Stomach (tissue), 9 donors: ENCODE data around the gene LRRC27. TPM values are rescaled to one million over a fixed set of nuclear protein-coding genes. Genes with fewer than 3 reads are reported as not detected.

Experiments
- DNase-seq, 2 donors: peaks; one replicate each; pipeline versions ENCODE4 v3.0.0 to v3.0.0-alpha.2; 2013 to 2019
- H3K27ac ChIP-seq, 5 donors: fragments of 200-600 bp in 4 of 5; sonication (generic) in 4 of 5; one replicate each; pipeline ENCODE4 v1.5.1; 2013 to 2019; ENCODE audit warnings: mild to moderate bottlenecking in 1 of 5, moderate library complexity in 1 of 5
- H3K27me3 ChIP-seq, 3 donors: fragments of 200-600 bp; sonication (generic); one replicate each; pipeline ENCODE4 v1.5.1; 2017 to 2019; ENCODE audit warnings: mixed run types in 1 of 3
- H3K36me3 ChIP-seq, 4 donors: fragments of 200-600 bp; sonication (generic); 1 replicate in 3 of 4; 2 replicates in 1 of 4; pipeline ENCODE4 v1.5.1; 2016 to 2019
- H3K4me1 ChIP-seq, 4 donors: fragments of 200-600 bp; sonication (generic); one replicate each; pipeline ENCODE4 v1.5.1; 2016 to 2019
- H3K4me3 ChIP-seq, 4 donors: fragments of 200-600 bp; sonication (generic) in 3 of 4; one replicate each; pipeline ENCODE4 v1.5.1; 2016 to 2019; ENCODE audit warnings: mild to moderate bottlenecking in 1 of 4
- H3K9me3 ChIP-seq, 4 donors: fragments of 200-600 bp; sonication (generic); one replicate each; pipeline ENCODE4 v1.5.1; 2016 to 2019
- CTCF ChIP-seq, 7 experiments: fragments of 450-650 bp in 4 of 7; fragments of 200-600 bp in 3 of 7; sonication (generic) in 3 of 7; IDR thresholded peaks; one replicate each; pipeline ENCODE4 v1.5.1; 2016 to 2019; ENCODE audit warnings: antibody characterized with exemption in 7 of 7, control low read depth in 2 of 7, mild to moderate bottlenecking in 1 of 7
- EP300 ChIP-seq: sonication (generic); formaldehyde crosslinking; IDR thresholded peaks from one replicate; pipeline ENCODE4 v1.6.1; 2017; ENCODE audit warnings: antibody characterized with exemption
- POLR2A ChIP-seq, 4 donors: fragments of 450-650 bp; IDR thresholded peaks; one replicate each; pipeline ENCODE4 v1.6.1; 2016; ENCODE audit warnings: antibody characterized with exemption in 4 of 4, control low read depth in 2 of 4, mild to moderate bottlenecking in 1 of 4, moderate library complexity in 1 of 4
- POLR2AphosphoS5 ChIP-seq, 3 donors: sonication (generic); formaldehyde crosslinking; IDR thresholded peaks; one replicate each; pipeline ENCODE4 v1.6.1; 2016; ENCODE audit warnings: antibody characterized with exemption in 3 of 3
- WGBS, 5 donors: extraction: QIAGEN DNeasy Blood & Tissue Kit in 3 of 5; methylation state at CpG; one replicate each; pipeline versions ENCODE4 v1.1.5 to v1.1.7; 2013 to 2018; 5-methylcytosine and 5-hydroxymethylcytosine counted together
- intact Hi-C: fragments of 100-400 bp; cut with DNase I; formaldehyde crosslinking; loops from one replicate; pipeline ENCODE4 v1.15.1; 2023; ENCODE audit warnings: low total_unique reads
- polyA plus RNA-seq, 3 donors: library from polyadenylated mRNA; stranded (reverse); fragments of 200-250 nt; gene quantifications; one replicate each; pipeline ENCODE4 v1.2.3, GENCODE V29; 2013
- total RNA-seq, 5 donors: library from RNA; depleted of rRNA; stranded (reverse); fragments of >200 nt; gene quantifications; one replicate each; pipeline versions ENCODE4 v1.1.0 to v1.2.3, GENCODE V29; 2014 to 2016
- donor health status: healthy with polysubstance abuse.
- donor health status: Bipolar disorder and iron deficiency.
- donor health status: healthy.

Gene LRRC27
- total and polyA plus RNA-seq, 8 donors = 4.2 to 31.3 (median 11.1) TPM

GRCh38 chr10:132289439-132289838, 42.6 kb upstream of the LRRC27 start:
- Histone ChIP-seq H3K4me3 (no peak overlapping the region), H3K4me1 (peaks cover 0 to 13% (median 7%) of the 10 kb centered on the region in 4 donors), H3K9me3 (peaks cover 0 to 16% (median 14%) of the 10 kb centered on the region in 4 donors), H3K27me3 (peaks cover 0 to 7% (median 0%) of the 10 kb centered on the region in 3 donors), H3K36me3 (no peaks in the 10 kb centered on the region), H3K27ac (no peak overlapping the region)
- TF ChIP-seq POLR2AphosphoS5 (IDR thresholded peaks at IDR 0.05) (no peak), CTCF (IDR thresholded peaks at IDR 0.05) (no peak), POLR2A (IDR thresholded peaks at IDR 0.05) (no peak), EP300 (no peak)
- no peak for DNase-seq
- 76 to 92% (median 87%) methylated on average over 2 of the region's 2 CpGs for WGBS, 5 donors
- intact Hi-C loops = no loop called here

- H3K4me1 ChIP-seq = peaks cover 0 to 13% (median 7%) of the 10 kb centered on the region in 4 donors
- no peaks in the 10 kb centered on the region for H3K36me3 ChIP-seq
- 90 to 97% (median 92%) methylated on average over 4 to 6 of the region's 6 CpGs for WGBS, 5 donors
- peaks cover 0 to 4% (median 0%) of the 10 kb centered on the region in 3 donors for H3K27me3 ChIP-seq
- peaks cover 0 to 16% (median 14%) of the 10 kb centered on the region in 4 donors for H3K9me3 ChIP-seq
- TF ChIP-seq POLR2AphosphoS5 (IDR thresholded peaks at IDR 0.05) = no peak
- TF ChIP-seq CTCF (IDR thresholded peaks at IDR 0.05) = no peak
- no peak for TF ChIP-seq EP300
- no peak for DNase-seq
- H3K27ac ChIP-seq = no peak overlapping the region
- no peak overlapping the region for H3K4me3 ChIP-seq
- intact Hi-C loops = no loop called here
These were observed 41.4 kb upstream of the LRRC27 start for GRCh38 chr10:132290631-132291030.

- peaks cover 0 to 7% (median 0%) of the 10 kb centered on the region in 3 donors for H3K27me3 ChIP-seq
- intact Hi-C loops = no loop called here
- WGBS, 5 donors = 74 to 87% (median 82%) methylated on average over 4 to 5 of the region's 5 CpGs
These were observed 40.2 kb upstream of the LRRC27 start for GRCh38 chr10:132291826-132292225.

GRCh38 chr10:132292287-132293200, 39.4 kb upstream of the LRRC27 start:
- peak in 1 of 2 donors; percentile 40 for DNase-seq
- H3K36me3 ChIP-seq = no peaks in the 10 kb centered on the region
- H3K9me3 ChIP-seq = peaks cover 0 to 16% (median 14%) of the 10 kb centered on the region in 4 donors
- TF ChIP-seq CTCF (IDR thresholded peaks at IDR 0.05) = no peak
- no peak for TF ChIP-seq POLR2AphosphoS5 (IDR thresholded peaks at IDR 0.05)
- no peak for TF ChIP-seq EP300
- TF ChIP-seq POLR2A (IDR thresholded peaks at IDR 0.05) = no peak
- H3K27ac ChIP-seq = peak overlapping the region in 1 of 5 donors; percentile 62
- intact Hi-C loops = no loop called here
- peaks cover 0 to 13% (median 0%) of the 10 kb centered on the region in 3 donors for H3K27me3 ChIP-seq
- H3K4me3 ChIP-seq = no peak overlapping the region
- H3K4me1 ChIP-seq = peaks cover 0 to 13% (median 7%) of the 10 kb centered on the region in 4 donors
- 75 to 89% (median 86%) methylated on average over 30 of the region's 30 CpGs for WGBS, 5 donors

More at GRCh38 chr10:132291826-132292225, 40.2 kb upstream of the LRRC27 start:
- no peak overlapping the region for H3K4me3 ChIP-seq
- peaks cover 0 to 13% (median 7%) of the 10 kb centered on the region in 4 donors for H3K4me1 ChIP-seq
- DNase-seq = no peak
- no peak overlapping the region for H3K27ac ChIP-seq
- no peak for TF ChIP-seq EP300
- no peaks in the 10 kb centered on the region for H3K36me3 ChIP-seq
- peaks cover 0 to 16% (median 14%) of the 10 kb centered on the region in 4 donors for H3K9me3 ChIP-seq
